HepG2 (cell line): Measurements from ENCODE around the gene PLB1. TPM values are rescaled to one million over a fixed set of nuclear protein-coding genes. Genes with fewer than 3 reads are reported as not detected.

Experiments
- ATAC-seq: fragments of 200-7000 bp; cut with Tn5 transposase; 3 replicates; pipeline ENCODE4 v1.9.1; 2020; ENCODE audit warnings: mild to moderate bottlenecking, moderate library complexity
- BruUV-seq: library from RNA; stranded (reverse); fragments of 400-500 nt; replicated peaks from 2 replicates; lab custom pipeline; 2021; lab: Mats Ljungman, UMichigan
- CTCF ChIA-PET: fragments of 300-600 bp; formaldehyde crosslinking; extraction: SDS; loops from one replicate; lab custom pipeline; 2021; ENCODE audit warnings: low total read pairs, inconsistent platforms, low intra/inter-chr PET ratio; lab: Yijun Ruan, JAX
- POLR2A ChIA-PET: fragments of 350-600 bp; sonication (Branson Sonifier 250); formaldehyde crosslinking; loops from one replicate; lab custom pipeline; 2020; ENCODE audit warnings: antibody characterized with exemption, inconsistent platforms; lab: Yijun Ruan, JAX
- DNase-seq: peaks from one replicate; pipeline ENCODE4 v3.0.0-alpha.2; 2015; ENCODE audit warnings: low spot score
- FAIRE-seq: peaks from 3 replicates; lab custom pipeline; 2011; peaks lifted over from hg19 to GRCh38; lab: Jason Lieb, UNC
- H2AFZ ChIP-seq: one replicate; pipeline ENCODE4 v1.6.1; 2011; ENCODE audit warnings: low read length, inconsistent platforms
- H3K27ac ChIP-seq: fragments of 300-600 bp; 3 replicates; pipeline ENCODE4 v1.8.0; 2011; ENCODE audit warnings: mixed run types, mild to moderate bottlenecking, mixed read lengths, low read length, inconsistent platforms; ENCODE audit not compliant: insufficient read depth; ENCODE audit errors: extremely low read length
- H3K27me3 ChIP-seq, 2 experiments: fragments of 200-600 bp in 1 of 2; 2 replicates in 1 of 2; 3 replicates in 1 of 2; pipeline versions ENCODE4 v1.6.0 to v1.8.0; 2011; ENCODE audit warnings: low read length in 2 of 2, mild to moderate bottlenecking in 2 of 2, moderate library complexity in 2 of 2, inconsistent platforms in 1 of 2; ENCODE audit not compliant: insufficient read depth in 2 of 2, control insufficient read depth in 1 of 2
- H3K36me3 ChIP-seq, 2 experiments: fragments of 200-600 bp in 1 of 2; replicated peaks in 1 of 2; 2 replicates in 1 of 2; 3 replicates in 1 of 2; pipeline versions ENCODE4 v1.5.1 to v1.8.0; 2011; ENCODE audit warnings: low read length in 2 of 2, inconsistent platforms in 1 of 2; ENCODE audit not compliant: insufficient read depth in 2 of 2, control insufficient read depth in 1 of 2
- H3K4me1 ChIP-seq: 2 replicates; pipeline ENCODE4 v1.5.1; 2012; ENCODE audit warnings: low read length, inconsistent platforms; ENCODE audit not compliant: insufficient read depth
- H3K4me2 ChIP-seq: 2 replicates; pipeline ENCODE4 v1.6.0; 2011; ENCODE audit warnings: low read depth, low read length, inconsistent platforms
- H3K4me3 ChIP-seq, 3 experiments: fragments of 200-600 bp in 1 of 3; sonication (generic), shearing (Covaris generic) in 1 of 3; replicated peaks in 1 of 3; 2 replicates each; pipeline ENCODE4 v1.5.1; 2011 to 2016; ENCODE audit warnings: low read length in 3 of 3, inconsistent platforms in 2 of 3, low read depth in 2 of 3, mild to moderate bottlenecking in 2 of 3, control low read depth in 1 of 3, mixed read lengths in 1 of 3; ENCODE audit not compliant: insufficient read depth in 1 of 3
- H3K79me2 ChIP-seq: one replicate; pipeline ENCODE4 v1.6.1; 2011; ENCODE audit warnings: low read length, inconsistent platforms; ENCODE audit not compliant: insufficient read depth
- H3K9ac ChIP-seq: 2 replicates; pipeline ENCODE4 v1.6.0; 2011; ENCODE audit warnings: mild to moderate bottlenecking, low read depth, low read length, inconsistent platforms; ENCODE audit not compliant: insufficient read depth
- H3K9me3 ChIP-seq: 2 replicates; pipeline ENCODE4 v1.5.1; 2012; ENCODE audit warnings: mild to moderate bottlenecking, low read length
- H4K20me1 ChIP-seq: 2 replicates; pipeline ENCODE4 v1.6.0; 2011; ENCODE audit warnings: inconsistent platforms, mild to moderate bottlenecking, low read length, moderate library complexity; ENCODE audit not compliant: insufficient read depth
- ARNT ChIP-seq: fragments of 450-650 bp; IDR thresholded peaks from 2 replicates; pipeline ENCODE4 v1.6.1; 2017
- CERS6 ChIP-seq: sonication (generic); formaldehyde crosslinking; IDR thresholded peaks from 2 replicates; pipeline ENCODE4 v1.5.0; 2020; ENCODE audit warnings: missing genetic modification reagents
- GZF1 ChIP-seq: sonication (generic); formaldehyde crosslinking; IDR thresholded peaks from 2 replicates; pipeline ENCODE4 v1.5.1; 2020; ENCODE audit warnings: mild to moderate bottlenecking, missing genetic modification reagents
- ISX ChIP-seq: sonication (generic); formaldehyde crosslinking; conservative IDR thresholded peaks from 2 replicates; pipeline ENCODE4 v1.5.0; 2020; ENCODE audit warnings: missing genetic modification reagents
- NFKBIZ ChIP-seq: IDR thresholded peaks from 2 replicates; pipeline ENCODE4 v1.6.1; 2018; ENCODE audit warnings: missing genetic modification reagents, missing compliant biosample characterization
- PAXIP1 ChIP-seq: sonication (generic); formaldehyde crosslinking; conservative IDR thresholded peaks from 2 replicates; pipeline ENCODE4 v1.4.0; 2020; ENCODE audit warnings: mild to moderate bottlenecking, missing genetic modification reagents, moderate library complexity
- SP2 ChIP-seq: sonication (generic); formaldehyde crosslinking; IDR thresholded peaks from 2 replicates; pipeline ENCODE4 v1.5.1; 2020; ENCODE audit warnings: mild to moderate bottlenecking, missing genetic modification reagents
- WIZ ChIP-seq: sonication (generic); formaldehyde crosslinking; IDR thresholded peaks from 2 replicates; pipeline ENCODE4 v1.5.1; 2020; ENCODE audit warnings: mild to moderate bottlenecking, missing genetic modification reagents
- ZNF101 ChIP-seq: sonication (generic); formaldehyde crosslinking; IDR thresholded peaks from 2 replicates; pipeline ENCODE4 v1.4.0; 2020; ENCODE audit warnings: mild to moderate bottlenecking, low read depth, missing genetic modification reagents, borderline replicate concordance
- ZNF619 ChIP-seq: sonication (generic); formaldehyde crosslinking; IDR thresholded peaks from 2 replicates; pipeline ENCODE4 v1.4.0; 2020; ENCODE audit warnings: mild to moderate bottlenecking, missing genetic modification reagents
- WGBS: methylation state at CpG from one replicate; pipeline ENCODE4 v1.1.6; 2017; ENCODE audit warnings: low lambda C conversion rate; 5-methylcytosine and 5-hydroxymethylcytosine counted together
- in situ Hi-C: cut with HindIII; loops from 2 replicates; pipeline ENCODE4 v1.10.0; 2017; ENCODE audit warnings: low pct_unique_long_range_greater_than_20kb; ENCODE audit not compliant: extremely low pct_ligation_motif_present
- intact Hi-C: fragments of 100-400 bp; cut with micrococcal nuclease; formaldehyde crosslinking; loops from one replicate; pipeline ENCODE4 v1.10.0; 2022; ENCODE audit not compliant: unreplicated experiment
- polyA plus RNA-seq, 8 experiments: library from polyadenylated mRNA; depleted of rRNA in 3 of 8; stranded (reverse) in 7 of 8; unstranded in 1 of 8; fragments of >200 nt; fragmentation: Illumina TruSeq in 4 of 8; extraction: Trizol in 4 of 8; gene quantifications; 2 replicates each; pipeline versions ENCODE4 v1.2.1 to v1.2.3, GENCODE V29; 2011 to 2016; ENCODE audit warnings: low read depth in 4 of 8, missing spikeins in 1 of 8, mixed read lengths in 1 of 8; ENCODE audit not compliant: insufficient read depth in 1 of 8
- total RNA-seq, 5 experiments: library from RNA; depleted of rRNA; stranded (reverse); fragments of >200 nt; fragmentation: Illumina TruSeq; extraction: Trizol; gene quantifications; 2 replicates each; pipeline ENCODE4 v1.2.3, GENCODE V29; 2016; ENCODE audit warnings: low read depth in 1 of 5

Gene PLB1
- total and polyA plus RNA-seq, 2 of the 13 experiments (the other 11 are each of a cell fraction or from before 2014, with no cell fraction given), result 0.20 to 1.8 TPM

GRCh38 chr2:28647682-28648081 lies 151.8 kb downstream of the PLB1 start:
- H3K4me1 ChIP-seq, result 0 out of 2 replicates have a peak, but pooled peaks cover 8% of the 10 kb centered on the region
- POLR2A ChIA-PET, result no interaction called here
- in situ Hi-C loops, result no loop called here
- no peak overlapping the region for H3K27ac ChIP-seq
- H3K27me3 ChIP-seq, result peaks cover 0 to 5% of the 10 kb centered on the region in 2 experiments; a peak in 2 of 5 replicates
- no peaks in the 10 kb centered on the region for H4K20me1 ChIP-seq
- CTCF ChIA-PET, result no interaction called here
- TF ChIP-seq NFKBIZ (CRISPR knock-in tag) (no peak), ZNF619 (no peak), ARNT (no peak), CERS6 (no peak), GZF1 (CRISPR knock-in tag) (no peak), WIZ (no peak), PAXIP1 (no peak), ZNF101 (no peak), SP2 (CRISPR knock-in tag) (no peak), ISX (CRISPR knock-in tag) (no peak)
- TF ChIP-seq, all 625 proteins: peak for 0
- DNase-seq (no peak), FAIRE-seq (no peak), ATAC-seq (no peak)
- intact Hi-C loops, result no loop called here
- Histone ChIP-seq H3K4me2 (no peak overlapping the region), H3K9me3 (no peaks in the 10 kb centered on the region), H3K4me3 (no peak overlapping the region), H3K79me2 (no peaks in the 10 kb centered on the region), H2AFZ (no peak overlapping the region), H3K9ac (no peak overlapping the region), H3K36me3 (no peaks in the 10 kb centered on the region)
- no TSS peak for BruUV-seq
- WGBS, result 15% methylated on average over 4 of the region's 4 CpGs
